ENCODE data around the gene A3GALT2. TPM values are rescaled to one million over a fixed set of nuclear protein-coding genes. Genes with fewer than 3 reads are reported as not detected.

The A3GALT2 gene
- total and polyA plus RNA-seq, 8 donors = not detected

- intact Hi-C loops (cut with DNase I; ENCODE audit: low total_unique reads) = no loop called here
- H3K27me3 ChIP-seq = no peaks in the 10 kb centered on the region
- TF ChIP-seq POLR2AphosphoS5 (IDR thresholded peaks at IDR 0.05) (peak in 2 of 3 donors; percentile 11 to 57), CTCF (IDR thresholded peaks at IDR 0.05) (no peak), POLR2A (IDR thresholded peaks at IDR 0.05) (no peak)
- H3K4me3 ChIP-seq = peak overlapping the region in 1 of 4 donors; percentile 23
- no peak for DNase-seq
- peak overlapping the region; percentile 74 to 100 (median 99) for H3K27ac ChIP-seq
- WGBS, 5 donors = 8 to 32% (median 21%) methylated on average over 5 of the region's 5 CpGs
- peaks cover 86 to 100% (median 97%) of the 10 kb centered on the region in 4 donors for H3K4me1 ChIP-seq
- no peaks in the 10 kb centered on the region for H3K9me3 ChIP-seq
- peaks cover 0 to 20% (median 6%) of the 10 kb centered on the region in 4 donors for H3K36me3 ChIP-seq
These were observed 22.6 kb upstream of the A3GALT2 start for GRCh38 chr1:33343539-33343938.

GRCh38 chr1:33342041-33342723, 21.3 kb upstream of the A3GALT2 start:
- H3K27ac ChIP-seq = peak overlapping the region; percentile 62 to 100 (median 99)
- H3K9me3 ChIP-seq = no peaks in the 10 kb centered on the region
- intact Hi-C loops (cut with DNase I; ENCODE audit: low total_unique reads) = no loop called here
- DNase-seq = peak; percentile 87 to 95
- 14 to 23% (median 16%) methylated on average over 5 to 7 of the region's 7 CpGs for WGBS, 5 donors
- H3K36me3 ChIP-seq = peaks cover 0 to 20% (median 6%) of the 10 kb centered on the region in 4 donors
- peaks cover 98 to 100% (median 100%) of the 10 kb centered on the region in 4 donors for H3K4me1 ChIP-seq
- H3K4me3 ChIP-seq = peak overlapping the region; percentile 2 to 43 (median 15)
- TF ChIP-seq POLR2A (IDR thresholded peaks at IDR 0.05) (no peak), POLR2AphosphoS5 (IDR thresholded peaks at IDR 0.05) (peak; percentile 79 to 91 (median 80))
- no peaks in the 10 kb centered on the region for H3K27me3 ChIP-seq

- Histone ChIP-seq H3K36me3 (peaks cover 0 to 20% (median 6%) of the 10 kb centered on the region in 4 donors), H3K4me1 (peaks cover 97 to 100% (median 100%) of the 10 kb centered on the region in 4 donors), H3K27ac (peak overlapping the region; percentile 31 to 100 (median 99)), H3K27me3 (no peaks in the 10 kb centered on the region), H3K4me3 (peak overlapping the region in 2 of 4 donors; percentile 3 to 43), H3K9me3 (no peaks in the 10 kb centered on the region)
- intact Hi-C loops (cut with DNase I; ENCODE audit: low total_unique reads) = no loop called here
- 56 to 76% (median 70%) methylated on average over 6 of the region's 6 CpGs for WGBS, 5 donors
- DNase-seq = no peak
- no peak for TF ChIP-seq POLR2A (IDR thresholded peaks at IDR 0.05)
- TF ChIP-seq POLR2AphosphoS5 (IDR thresholded peaks at IDR 0.05) = peak in 2 of 3 donors; percentile 21 to 47
These were observed 20.3 kb upstream of the A3GALT2 start for GRCh38 chr1:33341190-33341589.

GRCh38 chr1:33339413-33339812, 18.5 kb upstream of the A3GALT2 start:
- DNase-seq = no peak
- TF ChIP-seq POLR2AphosphoS5 (IDR thresholded peaks at IDR 0.05) (no peak), CTCF (IDR thresholded peaks at IDR 0.05) (no peak), EP300 (IDR thresholded peaks at IDR 0.05) (no peak), POLR2A (IDR thresholded peaks at IDR 0.05) (no peak)
- intact Hi-C loops (cut with DNase I; ENCODE audit: low total_unique reads) = no loop called here
- WGBS, 5 donors = 7 to 41% (median 28%) methylated on average over 2 of the region's 2 CpGs
- H3K4me3 ChIP-seq = peak overlapping the region in 2 of 4 donors; percentile 19 to 43
- H3K9me3 ChIP-seq = no peaks in the 10 kb centered on the region
- peaks cover 0 to 20% (median 7%) of the 10 kb centered on the region in 4 donors for H3K36me3 ChIP-seq
- H3K4me1 ChIP-seq = peaks cover 97 to 100% (median 100%) of the 10 kb centered on the region in 4 donors
- H3K27ac ChIP-seq = peak overlapping the region; percentile 92 to 100 (median 99)
- H3K27me3 ChIP-seq = no peaks in the 10 kb centered on the region

- TF ChIP-seq POLR2A (IDR thresholded peaks at IDR 0.05) (no peak), POLR2AphosphoS5 (IDR thresholded peaks at IDR 0.05) (peak; percentile 87 to 94 (median 90)), CTCF (IDR thresholded peaks at IDR 0.05) (no peak), EP300 (IDR thresholded peaks at IDR 0.05) (peak; percentile 95)
- peak; percentile 65 to 81 for DNase-seq
- Histone ChIP-seq H3K4me1 (peaks cover 97 to 100% (median 100%) of the 10 kb centered on the region in 4 donors), H3K9me3 (no peaks in the 10 kb centered on the region), H3K27ac (peak overlapping the region; percentile 92 to 100 (median 99)), H3K36me3 (peaks cover 0 to 20% (median 10%) of the 10 kb centered on the region in 4 donors), H3K4me3 (peak overlapping the region in 2 of 4 donors; percentile 19 to 43), H3K27me3 (no peaks in the 10 kb centered on the region)
- intact Hi-C loops (cut with DNase I; ENCODE audit: low total_unique reads) = no loop called here
- 8 to 31% (median 15%) methylated on average over 14 of the region's 14 CpGs for WGBS, 5 donors
These were observed 17.7 kb upstream of the A3GALT2 start for GRCh38 chr1:33338440-33339211.

Measured in stomach (tissue), 9 donors.